ENCODE data around the gene PCYT1B. TPM values are rescaled to one million over a fixed set of nuclear protein-coding genes. Genes with fewer than 3 reads are reported as not detected.

The PCYT1B gene
- total and polyA plus RNA-seq, 2 donors (not counting 1 experiment from before 2014, with no cell fraction given) = not detected

DNA sequence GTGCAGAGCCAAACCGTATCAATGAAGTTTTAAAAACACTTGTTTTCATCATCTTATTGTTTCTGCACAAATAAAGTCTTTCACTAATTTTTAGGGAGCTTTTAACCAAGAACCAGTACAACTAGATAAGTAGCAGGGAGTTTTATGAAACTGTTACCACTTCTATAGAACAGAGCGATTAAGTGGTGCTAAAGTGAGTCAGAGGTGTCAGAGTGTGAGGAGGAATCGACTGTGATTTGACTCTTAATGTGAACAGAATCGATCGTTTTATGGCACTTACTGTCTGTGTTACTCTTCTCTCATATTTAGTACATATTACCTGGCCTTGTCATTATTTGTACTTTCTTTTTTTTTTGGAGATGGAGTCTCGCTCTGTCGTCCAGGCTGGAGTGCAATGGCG, 138.8 kb downstream of the PCYT1B start:
- Histone ChIP-seq H4K20me1 (ENCODE audit: control insufficient read depth, insufficient read depth, low read length, poor library complexity, severe bottlenecking) (no peaks in the 10 kb centered on the region), H3K4me1 (ENCODE audit: control insufficient read depth in 2 of 2, insufficient read depth in 2 of 2, low read length in 2 of 2) (no peaks in the 10 kb centered on the region), H3K27me3 (replicated peaks in 1 of 4; ENCODE audit: control extremely low read depth in 1 of 4, control insufficient read depth in 3 of 4, insufficient read depth in 4 of 4, low read length in 3 of 4) (no peaks in the 10 kb centered on the region), H3K27ac (ENCODE audit: low read length in 2 of 2) (no peak overlapping the region), H3K4me2 (replicated peaks; ENCODE audit: low read depth, low read length, poor library complexity, severe bottlenecking) (no peak overlapping the region), H2AFZ (ENCODE audit: insufficient read depth, low read depth, low read length, poor library complexity, severe bottlenecking) (no peak overlapping the region), H3K36me3 (replicated peaks in 1 of 2; ENCODE audit: control extremely low read depth in 1 of 2, control insufficient read depth in 1 of 2, extremely low read depth in 1 of 2, insufficient read depth in 2 of 2, low read length in 1 of 2) (peaks cover 3 to 22% of the 10 kb centered on the region in 2 experiments), H3K79me2 (ENCODE audit: control insufficient read depth, insufficient read depth, low read length) (no peaks in the 10 kb centered on the region), H3K9ac (ENCODE audit: low read length) (no peak overlapping the region), H3K4me3 (ENCODE audit: control extremely low read depth in 1 of 5, extremely low read depth in 1 of 5, insufficient read depth in 1 of 5, low read depth in 2 of 5, low read length in 4 of 5) (no peak overlapping the region), H3K9me3 (ENCODE audit: control extremely low read depth in 1 of 3, control insufficient read depth in 2 of 3, insufficient read depth in 1 of 3, low read length in 2 of 3) (no peaks in the 10 kb centered on the region)
- no peaks in the 10 kb centered on the region for H3K9me3 Mint-ChIP-seq (ENCODE audit: insufficient read depth)
- intact Hi-C loops (cut with micrococcal nuclease) = no loop called here
- no CpG with 5 or more reads among the region's 8 CpGs for WGBS (ENCODE audit: insufficient coverage)
- ATAC-seq (ENCODE audit: low read depth) = no peak
- no peak for DNase-seq
- ChIA-PET POLR2A (no interaction called here), CTCF (interaction anchor here (0.9 kb wide), 1 partner anchor 113 kb away, joined by 3 read pairs; no protein-coding TSS in a partner anchor)
- TF ChIP-seq EZH2 (IDR thresholded peaks at IDR 0.05; ENCODE audit: borderline replicate concordance, insufficient read depth, low read depth, low read length, poor library complexity, severe bottlenecking) = no peak
- TF ChIP-seq, protein P1, sequence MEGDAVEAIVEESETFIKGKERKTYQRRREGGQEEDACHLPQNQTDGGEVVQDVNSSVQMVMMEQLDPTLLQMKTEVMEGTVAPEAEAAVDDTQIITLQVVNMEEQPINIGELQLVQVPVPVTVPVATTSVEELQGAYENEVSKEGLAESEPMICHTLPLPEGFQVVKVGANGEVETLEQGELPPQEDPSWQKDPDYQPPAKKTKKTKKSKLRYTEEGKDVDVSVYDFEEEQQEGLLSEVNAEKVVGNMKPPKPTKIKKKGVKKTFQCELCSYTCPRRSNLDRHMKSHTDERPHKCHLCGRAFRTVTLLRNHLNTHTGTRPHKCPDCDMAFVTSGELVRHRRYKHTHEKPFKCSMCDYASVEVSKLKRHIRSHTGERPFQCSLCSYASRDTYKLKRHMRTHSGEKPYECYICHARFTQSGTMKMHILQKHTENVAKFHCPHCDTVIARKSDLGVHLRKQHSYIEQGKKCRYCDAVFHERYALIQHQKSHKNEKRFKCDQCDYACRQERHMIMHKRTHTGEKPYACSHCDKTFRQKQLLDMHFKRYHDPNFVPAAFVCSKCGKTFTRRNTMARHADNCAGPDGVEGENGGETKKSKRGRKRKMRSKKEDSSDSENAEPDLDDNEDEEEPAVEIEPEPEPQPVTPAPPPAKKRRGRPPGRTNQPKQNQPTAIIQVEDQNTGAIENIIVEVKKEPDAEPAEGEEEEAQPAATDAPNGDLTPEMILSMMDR (IDR thresholded peaks at IDR 0.05) = no peak
- no peaks in the 10 kb centered on the region for H3K27me3 Mint-ChIP-seq
- H3K4me3 Mint-ChIP-seq = no peak overlapping the region
- no peak overlapping the region for H3K27ac Mint-ChIP-seq
- H3K4me1 Mint-ChIP-seq = no peaks in the 10 kb centered on the region

Small RNAs within 50 kb of the gene (small RNA-seq; reads per million reads assigned to genes)
- gene SNRPEP9 (ENCODE audit: insufficient read length, low read depth, low replicate concordance) = not detected

Other genes with a start within 250 kb of the PCYT1B start
- gene PDK3, start 182.1 kb downstream of the PCYT1B start, total RNA-seq = 18.3 and 21.6 TPM in 2 replicates
- 5.3 and 5.5 TPM in 2 replicates for gene PDK3, start 182.1 kb downstream of the PCYT1B start, polyA plus RNA-seq
- 16.2 and 16.3 TPM in 2 replicates for gene POLA1, start 46.6 kb upstream of the PCYT1B start, total RNA-seq
- gene POLA1, start 46.6 kb upstream of the PCYT1B start, polyA plus RNA-seq = 2.7 and 3.0 TPM in 2 replicates

Measured in B cell (primary cell).